Measurements from ENCODE around the gene TMEM255B. TPM values are rescaled to one million over a fixed set of nuclear protein-coding genes. Genes with fewer than 3 reads are reported as not detected.
A peak's percentile ranks its signal among the peaks of the same experiment; 100 is the strongest.

The TMEM255B gene
- total RNA-seq, 1 experiment from 2014 or later = 7.7 TPM

- TF ChIP-seq, protein P1, sequence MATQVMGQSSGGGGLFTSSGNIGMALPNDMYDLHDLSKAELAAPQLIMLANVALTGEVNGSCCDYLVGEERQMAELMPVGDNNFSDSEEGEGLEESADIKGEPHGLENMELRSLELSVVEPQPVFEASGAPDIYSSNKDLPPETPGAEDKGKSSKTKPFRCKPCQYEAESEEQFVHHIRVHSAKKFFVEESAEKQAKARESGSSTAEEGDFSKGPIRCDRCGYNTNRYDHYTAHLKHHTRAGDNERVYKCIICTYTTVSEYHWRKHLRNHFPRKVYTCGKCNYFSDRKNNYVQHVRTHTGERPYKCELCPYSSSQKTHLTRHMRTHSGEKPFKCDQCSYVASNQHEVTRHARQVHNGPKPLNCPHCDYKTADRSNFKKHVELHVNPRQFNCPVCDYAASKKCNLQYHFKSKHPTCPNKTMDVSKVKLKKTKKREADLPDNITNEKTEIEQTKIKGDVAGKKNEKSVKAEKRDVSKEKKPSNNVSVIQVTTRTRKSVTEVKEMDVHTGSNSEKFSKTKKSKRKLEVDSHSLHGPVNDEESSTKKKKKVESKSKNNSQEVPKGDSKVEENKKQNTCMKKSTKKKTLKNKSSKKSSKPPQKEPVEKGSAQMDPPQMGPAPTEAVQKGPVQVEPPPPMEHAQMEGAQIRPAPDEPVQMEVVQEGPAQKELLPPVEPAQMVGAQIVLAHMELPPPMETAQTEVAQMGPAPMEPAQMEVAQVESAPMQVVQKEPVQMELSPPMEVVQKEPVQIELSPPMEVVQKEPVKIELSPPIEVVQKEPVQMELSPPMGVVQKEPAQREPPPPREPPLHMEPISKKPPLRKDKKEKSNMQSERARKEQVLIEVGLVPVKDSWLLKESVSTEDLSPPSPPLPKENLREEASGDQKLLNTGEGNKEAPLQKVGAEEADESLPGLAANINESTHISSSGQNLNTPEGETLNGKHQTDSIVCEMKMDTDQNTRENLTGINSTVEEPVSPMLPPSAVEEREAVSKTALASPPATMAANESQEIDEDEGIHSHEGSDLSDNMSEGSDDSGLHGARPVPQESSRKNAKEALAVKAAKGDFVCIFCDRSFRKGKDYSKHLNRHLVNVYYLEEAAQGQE (IDR thresholded peaks at IDR 0.05; ENCODE audit: low read depth) = no peak
- TF ChIP-seq TCF7L2 (IDR thresholded peaks at IDR 0.05; ENCODE audit: borderline replicate concordance, extremely low read depth, insufficient read depth, insufficient read length) (no peak), YY1 (IDR thresholded peaks at IDR 0.05; ENCODE audit: extremely low read depth, insufficient replicate concordance, low read depth, low read length) (no peak)
Observed at GRCh38 chr13:113848431-113849260, 89.6 kb downstream of the TMEM255B start (continued).

DNA sequence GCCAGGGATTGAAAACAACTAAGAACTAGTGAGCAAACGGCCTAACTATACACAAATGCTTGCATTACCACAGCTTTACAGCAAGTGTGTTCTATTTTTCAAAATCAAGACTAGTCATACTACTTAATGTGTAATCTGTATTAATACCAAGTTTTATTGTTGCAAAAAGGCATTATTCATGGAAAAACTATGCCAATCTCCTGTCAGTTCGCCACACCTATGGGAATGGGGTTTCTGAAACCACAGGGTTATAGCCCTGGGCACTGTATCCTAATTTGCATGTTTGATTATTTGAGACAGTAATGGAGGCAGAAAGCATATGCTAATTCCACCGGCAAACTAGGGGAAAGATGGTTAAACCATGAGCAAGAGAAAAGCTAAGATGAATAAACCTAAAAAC lies 90.5 kb downstream of the TMEM255B start:
- Histone ChIP-seq H4K20me1 (ENCODE audit: insufficient read depth) (no peaks in the 10 kb centered on the region), H3K9me2 (ENCODE audit: insufficient read depth) (no peaks in the 10 kb centered on the region), H3K36me3 (ENCODE audit: control insufficient read depth in 1 of 2, insufficient read depth in 2 of 2, low read length in 2 of 2) (peaks cover 0 to 12% of the 10 kb centered on the region in 2 experiments; a peak in 2 of 4 replicates), H3K4me1 (ENCODE audit: control insufficient read depth in 1 of 2, insufficient read depth in 2 of 2, low read length in 2 of 2) (peaks cover 13 to 25% of the 10 kb centered on the region in 2 experiments), H3K4me2 (ENCODE audit: low read length) (peak overlapping the region; percentile 53), H2AFZ (ENCODE audit: low read depth, low read length, poor library complexity, severe bottlenecking) (no peak overlapping the region), H3K79me2 (ENCODE audit: insufficient read depth, low read length) (peaks cover 79% of the 10 kb centered on the region), H3K4me3 (replicated peaks in 1 of 2; ENCODE audit: low read depth in 1 of 2, low read length in 2 of 2) (no peak overlapping the region), H3K9ac (ENCODE audit: low read length) (no peak overlapping the region), H3K27me3 (ENCODE audit: insufficient read depth, low read length) (no peaks in the 10 kb centered on the region), H3K9me3 (ENCODE audit: control insufficient read depth in 1 of 2, insufficient read depth in 1 of 2, low read depth in 1 of 2, low read length in 2 of 2) (no peaks in the 10 kb centered on the region), H3K27ac (ENCODE audit: low read depth, low read length) (no peak overlapping the region)
- intact Hi-C loops (cut with micrococcal nuclease) = no loop called here
- ChIA-PET RAD21 (ENCODE audit: low non-redundant PET in 1 of 2, low total read pairs in 2 of 2, uncharacterized antibody in 2 of 2, unreplicated experiment in 2 of 2) (no interaction called here), POLR2A (no interaction called here), CTCF (no interaction called here)
- DNase-seq (ENCODE audit: low read depth, low spot score) = no peak
- no peak for ATAC-seq
- no TSS peak for BruUV-seq (replicated peaks)
- no peak for TF ChIP-seq POLR2AphosphoS5 (IDR thresholded peaks at IDR 0.05; ENCODE audit: low read depth, low read length)
- TF ChIP-seq EZH2phosphoT487 (IDR thresholded peaks at IDR 0.05; ENCODE audit: borderline replicate concordance) = no peak
- no peak for TF ChIP-seq SP1 (IDR thresholded peaks at IDR 0.05; ENCODE audit: low read depth)
- TF ChIP-seq, protein P1 (IDR thresholded peaks at IDR 0.05; ENCODE audit: low read depth) = no peak
- no peak for TF ChIP-seq ZFX (IDR thresholded peaks at IDR 0.05)
- TF ChIP-seq, protein P2, sequence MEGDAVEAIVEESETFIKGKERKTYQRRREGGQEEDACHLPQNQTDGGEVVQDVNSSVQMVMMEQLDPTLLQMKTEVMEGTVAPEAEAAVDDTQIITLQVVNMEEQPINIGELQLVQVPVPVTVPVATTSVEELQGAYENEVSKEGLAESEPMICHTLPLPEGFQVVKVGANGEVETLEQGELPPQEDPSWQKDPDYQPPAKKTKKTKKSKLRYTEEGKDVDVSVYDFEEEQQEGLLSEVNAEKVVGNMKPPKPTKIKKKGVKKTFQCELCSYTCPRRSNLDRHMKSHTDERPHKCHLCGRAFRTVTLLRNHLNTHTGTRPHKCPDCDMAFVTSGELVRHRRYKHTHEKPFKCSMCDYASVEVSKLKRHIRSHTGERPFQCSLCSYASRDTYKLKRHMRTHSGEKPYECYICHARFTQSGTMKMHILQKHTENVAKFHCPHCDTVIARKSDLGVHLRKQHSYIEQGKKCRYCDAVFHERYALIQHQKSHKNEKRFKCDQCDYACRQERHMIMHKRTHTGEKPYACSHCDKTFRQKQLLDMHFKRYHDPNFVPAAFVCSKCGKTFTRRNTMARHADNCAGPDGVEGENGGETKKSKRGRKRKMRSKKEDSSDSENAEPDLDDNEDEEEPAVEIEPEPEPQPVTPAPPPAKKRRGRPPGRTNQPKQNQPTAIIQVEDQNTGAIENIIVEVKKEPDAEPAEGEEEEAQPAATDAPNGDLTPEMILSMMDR (IDR thresholded peaks at IDR 0.05 in 2 of 3, conservative IDR thresholded peaks at IDR 0.05 in 1 of 3; ENCODE audit: borderline replicate concordance in 1 of 3, insufficient read depth in 1 of 3, low read depth in 2 of 3, low read length in 2 of 3) = no peak
- no peak for TF ChIP-seq POLR2A (IDR thresholded peaks at IDR 0.05; ENCODE audit: borderline replicate concordance, extremely low read depth, insufficient read depth, insufficient read length)
- no peak for TF ChIP-seq RAD21 (IDR thresholded peaks at IDR 0.05; ENCODE audit: low read depth)
- TF ChIP-seq MAX (IDR thresholded peaks at IDR 0.05) = no peak
- no peak for TF ChIP-seq JUND (IDR thresholded peaks at IDR 0.05)
- no peak for TF ChIP-seq CBX3 (IDR thresholded peaks at IDR 0.05; ENCODE audit: low read depth)
- no peak for TF ChIP-seq ZNF274 (IDR thresholded peaks at IDR 0.05; ENCODE audit: low read depth, low read length)
- TF ChIP-seq CEBPB (IDR thresholded peaks at IDR 0.05; ENCODE audit: low read depth) = no peak
